ENCODE data around the gene PRR5L.

The PRR5L gene

GRCh38 chr11:36361472-36361871 is 65.4 kb downstream of the PRR5L start:
- no peak for DNase-seq (ENCODE audit: low spot score)
- no CpG with 5 or more reads among the region's 1 CpG for WGBS, 2 donors (ENCODE audit: extremely low coverage in 2 of 2, insufficient read length in 2 of 2, insufficient replicate concordance in 1 of 2)

GRCh38 chr11:36361901-36362391 is 65.9 kb downstream of the PRR5L start:
- H3K27ac ChIP-seq (replicated peaks; ENCODE audit: low read length) = no peak overlapping the region
- no CpG with 5 or more reads among the region's 11 CpGs for whole genome bisulfite sequencing, 2 donors (ENCODE audit: extremely low coverage in 2 of 2, insufficient read length in 2 of 2, insufficient replicate concordance in 1 of 2)

More at GRCh38 chr11:36361472-36361871, 65.4 kb downstream of the PRR5L start:
- Histone ChIP-seq H3K27me3 (ENCODE audit: control insufficient read depth in 3 of 3, insufficient read depth in 3 of 3, low read depth in 1 of 3, low read length in 3 of 3) (no peaks in the 10 kb centered on the region), H3K9me3 (replicated peaks in 1 of 2; ENCODE audit: control insufficient read depth in 2 of 2, insufficient read depth in 1 of 2, low read depth in 1 of 2, low read length in 2 of 2) (no peaks in the 10 kb centered on the region), H2BK5ac (ENCODE audit: low read length) (no peak overlapping the region), H3K18ac (ENCODE audit: low read length) (no peak overlapping the region), H2BK120ac (ENCODE audit: low read depth, low read length) (no peak overlapping the region), H3K4me3 (ENCODE audit: low read length in 2 of 2) (no peak overlapping the region), H3K4me2 (ENCODE audit: insufficient read depth, low read length, poor library complexity, severe bottlenecking) (no peak overlapping the region), H3K23ac (ENCODE audit: low read depth, low read length, poor library complexity) (no peak overlapping the region), H2BK15ac (ENCODE audit: low read length) (no peak overlapping the region), H3K4ac (ENCODE audit: low read length) (no peak overlapping the region), H2AK5ac (ENCODE audit: low read depth, low read length) (no peak overlapping the region), H2AFZ (ENCODE audit: low read length) (peak overlapping the region; percentile 31), H3K14ac (ENCODE audit: low read length) (no peak overlapping the region), H3K27ac (replicated peaks; ENCODE audit: low read length) (no peak overlapping the region), H4K8ac (ENCODE audit: low read depth, low read length) (no peak overlapping the region), H3K9ac (ENCODE audit: low read depth, low read length, poor library complexity) (no peak overlapping the region), H3K36me3 (replicated peaks in 1 of 2; ENCODE audit: control insufficient read depth in 2 of 2, insufficient read depth in 2 of 2, low read length in 2 of 2) (no peaks in the 10 kb centered on the region), H2BK12ac (ENCODE audit: low read length) (no peak overlapping the region), H4K91ac (ENCODE audit: low read depth, low read length, poor library complexity) (no peak overlapping the region), H3K4me1 (ENCODE audit: control insufficient read depth in 2 of 2, insufficient read depth in 1 of 2, low read depth in 1 of 2, low read length in 2 of 2) (peaks cover 17 to 22% of the 10 kb centered on the region in 2 donors), H3K79me1 (ENCODE audit: low read depth, low read length) (no peaks in the 10 kb centered on the region)

GRCh38 chr11:36362902-36363301 is 66.8 kb downstream of the PRR5L start:
- H2AFZ ChIP-seq (ENCODE audit: low read length) = no peak overlapping the region
- peak overlapping the region; percentile 30 for H2BK12ac ChIP-seq (ENCODE audit: low read length)
- no peak overlapping the region for H3K4ac ChIP-seq (ENCODE audit: low read length)
- H3K4me1 ChIP-seq (ENCODE audit: control insufficient read depth in 2 of 2, insufficient read depth in 1 of 2, low read depth in 1 of 2, low read length in 2 of 2) = peaks cover 17 to 22% of the 10 kb centered on the region in 2 donors
- no peaks in the 10 kb centered on the region for H3K79me1 ChIP-seq (ENCODE audit: low read depth, low read length)
- no peak overlapping the region for H2BK120ac ChIP-seq (ENCODE audit: low read depth, low read length)
- no peak overlapping the region for H4K8ac ChIP-seq (ENCODE audit: low read depth, low read length)
- no peak overlapping the region for H4K91ac ChIP-seq (ENCODE audit: low read depth, low read length, poor library complexity)
- H3K4me2 ChIP-seq (ENCODE audit: insufficient read depth, low read length, poor library complexity, severe bottlenecking) = no peak overlapping the region
- no peak overlapping the region for H2BK15ac ChIP-seq (ENCODE audit: low read length)
- H3K4me3 ChIP-seq (ENCODE audit: low read length in 2 of 2) = no peak overlapping the region
- peak overlapping the region; percentile 5 for H3K18ac ChIP-seq (ENCODE audit: low read length)
- no peaks in the 10 kb centered on the region for H3K9me3 ChIP-seq (replicated peaks in 1 of 2; ENCODE audit: control insufficient read depth in 2 of 2, insufficient read depth in 1 of 2, low read depth in 1 of 2, low read length in 2 of 2)
- H3K23ac ChIP-seq (ENCODE audit: low read depth, low read length, poor library complexity) = no peak overlapping the region
- no peak overlapping the region for H3K9ac ChIP-seq (ENCODE audit: low read depth, low read length, poor library complexity)
- H2BK5ac ChIP-seq (ENCODE audit: low read length) = no peak overlapping the region
- H3K27me3 ChIP-seq (ENCODE audit: control insufficient read depth in 3 of 3, insufficient read depth in 3 of 3, low read depth in 1 of 3, low read length in 3 of 3) = no peaks in the 10 kb centered on the region
- no peaks in the 10 kb centered on the region for H3K36me3 ChIP-seq (replicated peaks in 1 of 2; ENCODE audit: control insufficient read depth in 2 of 2, insufficient read depth in 2 of 2, low read length in 2 of 2)
- no peak overlapping the region for H3K27ac ChIP-seq (replicated peaks; ENCODE audit: low read length)
- H2AK5ac ChIP-seq (ENCODE audit: low read depth, low read length) = no peak overlapping the region
- no peak overlapping the region for H3K14ac ChIP-seq (ENCODE audit: low read length)
- DNase-seq (ENCODE audit: low spot score) = no peak
- no CpG with 5 or more reads among the region's 4 CpGs for WGBS, 2 donors (ENCODE audit: extremely low coverage in 2 of 2, insufficient read length in 2 of 2, insufficient replicate concordance in 1 of 2)

More at GRCh38 chr11:36361901-36362391, 65.9 kb downstream of the PRR5L start:
- Histone ChIP-seq H3K36me3 (replicated peaks in 1 of 2; ENCODE audit: control insufficient read depth in 2 of 2, insufficient read depth in 2 of 2, low read length in 2 of 2) (no peaks in the 10 kb centered on the region), H2AFZ (ENCODE audit: low read length) (peak overlapping the region; percentile 31), H3K4me1 (ENCODE audit: control insufficient read depth in 2 of 2, insufficient read depth in 1 of 2, low read depth in 1 of 2, low read length in 2 of 2) (peaks cover 17 to 22% of the 10 kb centered on the region in 2 donors), H2BK15ac (ENCODE audit: low read length) (no peak overlapping the region), H4K8ac (ENCODE audit: low read depth, low read length) (no peak overlapping the region), H3K18ac (ENCODE audit: low read length) (no peak overlapping the region), H4K91ac (ENCODE audit: low read depth, low read length, poor library complexity) (no peak overlapping the region), H3K9me3 (replicated peaks in 1 of 2; ENCODE audit: control insufficient read depth in 2 of 2, insufficient read depth in 1 of 2, low read depth in 1 of 2, low read length in 2 of 2) (no peaks in the 10 kb centered on the region), H3K4ac (ENCODE audit: low read length) (no peak overlapping the region), H2BK120ac (ENCODE audit: low read depth, low read length) (no peak overlapping the region), H3K9ac (ENCODE audit: low read depth, low read length, poor library complexity) (no peak overlapping the region), H2BK12ac (ENCODE audit: low read length) (no peak overlapping the region), H3K4me2 (ENCODE audit: insufficient read depth, low read length, poor library complexity, severe bottlenecking) (no peak overlapping the region), H3K23ac (ENCODE audit: low read depth, low read length, poor library complexity) (no peak overlapping the region), H3K79me1 (ENCODE audit: low read depth, low read length) (no peaks in the 10 kb centered on the region), H3K4me3 (ENCODE audit: low read length in 2 of 2) (no peak overlapping the region), H3K27me3 (ENCODE audit: control insufficient read depth in 3 of 3, insufficient read depth in 3 of 3, low read depth in 1 of 3, low read length in 3 of 3) (no peaks in the 10 kb centered on the region), H3K14ac (ENCODE audit: low read length) (no peak overlapping the region), H2BK5ac (ENCODE audit: low read length) (no peak overlapping the region), H2AK5ac (ENCODE audit: low read depth, low read length) (no peak overlapping the region)
- no peak for DNase-seq (ENCODE audit: low spot score)

GRCh38 chr11:36363361-36364268 is 67.5 kb downstream of the PRR5L start:
- H3K4ac ChIP-seq (ENCODE audit: low read length) = no peak overlapping the region
- no peak for DNase-seq (ENCODE audit: low spot score)
- no peaks in the 10 kb centered on the region for H3K9me3 ChIP-seq (replicated peaks in 1 of 2; ENCODE audit: control insufficient read depth in 2 of 2, insufficient read depth in 1 of 2, low read depth in 1 of 2, low read length in 2 of 2)
- peaks cover 17 to 22% of the 10 kb centered on the region in 2 donors for H3K4me1 ChIP-seq (ENCODE audit: control insufficient read depth in 2 of 2, insufficient read depth in 1 of 2, low read depth in 1 of 2, low read length in 2 of 2)
- no peak overlapping the region for H4K8ac ChIP-seq (ENCODE audit: low read depth, low read length)
- no peak overlapping the region for H2BK5ac ChIP-seq (ENCODE audit: low read length)
- no peak overlapping the region for H3K27ac ChIP-seq (replicated peaks; ENCODE audit: low read length)
- no peak overlapping the region for H2BK120ac ChIP-seq (ENCODE audit: low read depth, low read length)
- no peaks in the 10 kb centered on the region for H3K36me3 ChIP-seq (replicated peaks in 1 of 2; ENCODE audit: control insufficient read depth in 2 of 2, insufficient read depth in 2 of 2, low read length in 2 of 2)
- H3K14ac ChIP-seq (ENCODE audit: low read length) = no peak overlapping the region
- H3K27me3 ChIP-seq (ENCODE audit: control insufficient read depth in 3 of 3, insufficient read depth in 3 of 3, low read depth in 1 of 3, low read length in 3 of 3) = no peaks in the 10 kb centered on the region
- H3K79me1 ChIP-seq (ENCODE audit: low read depth, low read length) = no peaks in the 10 kb centered on the region
- H2BK15ac ChIP-seq (ENCODE audit: low read length) = no peak overlapping the region
- no peak overlapping the region for H3K18ac ChIP-seq (ENCODE audit: low read length)
- no peak overlapping the region for H2AK5ac ChIP-seq (ENCODE audit: low read depth, low read length)
- no peak overlapping the region for H3K9ac ChIP-seq (ENCODE audit: low read depth, low read length, poor library complexity)
- H2AFZ ChIP-seq (ENCODE audit: low read length) = peak overlapping the region; percentile 26
- H3K4me3 ChIP-seq (ENCODE audit: low read length in 2 of 2) = no peak overlapping the region
- no peak overlapping the region for H3K4me2 ChIP-seq (ENCODE audit: insufficient read depth, low read length, poor library complexity, severe bottlenecking)
- H2BK12ac ChIP-seq (ENCODE audit: low read length) = no peak overlapping the region
- H3K23ac ChIP-seq (ENCODE audit: low read depth, low read length, poor library complexity) = no peak overlapping the region
- H4K91ac ChIP-seq (ENCODE audit: low read depth, low read length, poor library complexity) = no peak overlapping the region
- WGBS, 2 donors (ENCODE audit: extremely low coverage in 2 of 2, insufficient read length in 2 of 2, insufficient replicate concordance in 1 of 2) = no CpG with 5 or more reads among the region's 5 CpGs
